KBM-7 (cell line): ENCODE data around the gene CEP295NL.

Experiments used
- DNase-seq: peaks from one replicate; pipeline ENCODE4 v3.0.0-alpha.2; 2015
- in situ Hi-C: fragments of 300-500 bp; cut with MboI; formaldehyde crosslinking; loops from 2 replicates; pipeline ENCODE4 v1.14.3; 2020; ENCODE audit warnings: low sequenced_read_pairs, low pct_unique_long_range_greater_than_20kb, mixed read lengths

Gene CEP295NL

GRCh38 chr17:78849026-78849425, 54.0 kb downstream of the CEP295NL start:
- in situ Hi-C loops, result no loop called here
- DNase-seq, result no peak

- in situ Hi-C loops, result no loop called here
These were observed 55.9 kb downstream of the CEP295NL start for GRCh38 chr17:78847052-78847451.

GRCh38 chr17:78844301-78845005, 58.5 kb downstream of the CEP295NL start:
- in situ Hi-C loops, result no loop called here
- no peak for DNase-seq

More at GRCh38 chr17:78847052-78847451, 55.9 kb downstream of the CEP295NL start:
- no peak for DNase-seq

GRCh38 chr17:78842881-78843565, 60.0 kb downstream of the CEP295NL start:
- DNase-seq, result peak; percentile 72
- in situ Hi-C loops, result no loop called here

GRCh38 chr17:78840780-78841611, 62.0 kb downstream of the CEP295NL start, which contains the start of gene USP36:
USP36 (minus strand) TSS chr17:78840814; CDS start chr17:78836363, 4,451 bp downstream.
- DNase-seq, result peak; percentile 99

More at GRCh38 chr17:78840780-78841611, 62.0 kb downstream of the CEP295NL start, which contains the start of gene USP36:
- in situ Hi-C loops, result no loop called here
